Smooth muscle cell (in vitro differentiated cells): ENCODE data around the gene EFCAB11. TPM values are rescaled to one million over a fixed set of nuclear protein-coding genes. Genes with fewer than 3 reads are reported as not detected.

Experiments used
- DNase-seq: peaks from one replicate; lab custom pipeline; 2025; ENCODE audit not compliant: unreplicated experiment; lab: John Stamatoyannopoulos, UW
- H2AFZ ChIP-seq: fragments of 200-600 bp; sonication (generic); 2 replicates; pipeline ENCODE4 v1.6.0; 2016; ENCODE audit warnings: antibody characterized with exemption, low read depth, mild to moderate bottlenecking
- H3F3A ChIP-seq: fragments of 200-600 bp; sonication (generic); 2 replicates; pipeline ENCODE4 v1.6.0; 2017; ENCODE audit warnings: antibody characterized with exemption, low read depth
- H3K27ac ChIP-seq: fragments of 200-600 bp; sonication (generic); 2 replicates; pipeline ENCODE4 v1.5.1; 2016; ENCODE audit warnings: low read depth, mild to moderate bottlenecking
- H3K27me3 ChIP-seq: fragments of 200-600 bp; sonication (generic); 2 replicates; pipeline ENCODE4 v1.6.1; 2016; ENCODE audit warnings: low read depth, mild to moderate bottlenecking
- H3K36me3 ChIP-seq: fragments of 200-600 bp; sonication (generic); 2 replicates; pipeline ENCODE4 v1.5.1; 2016; ENCODE audit warnings: low read depth
- H3K4me1 ChIP-seq: fragments of 200-600 bp; sonication (generic); 2 replicates; pipeline ENCODE4 v1.5.1; 2016; ENCODE audit warnings: low read depth
- H3K4me2 ChIP-seq: fragments of 200-600 bp; sonication (generic); 2 replicates; pipeline ENCODE4 v1.6.0; 2016; ENCODE audit warnings: mild to moderate bottlenecking
- H3K4me3 ChIP-seq: fragments of 200-600 bp; sonication (generic); 2 replicates; pipeline ENCODE4 v1.5.1; 2016; ENCODE audit warnings: mild to moderate bottlenecking
- H3K79me2 ChIP-seq: fragments of 200-600 bp; sonication (generic); 2 replicates; pipeline ENCODE4 v1.6.0; 2016; ENCODE audit warnings: low read depth, mild to moderate bottlenecking
- H3K9ac ChIP-seq: fragments of 200-600 bp; sonication (generic); 2 replicates; pipeline ENCODE4 v1.6.0; 2016; ENCODE audit warnings: low read depth
- H3K9me3 ChIP-seq: fragments of 200-600 bp; sonication (generic); replicated peaks from 2 replicates; pipeline ENCODE4 v1.5.1; 2016; ENCODE audit warnings: low read depth
- H4K20me1 ChIP-seq: fragments of 200-600 bp; sonication (generic); 2 replicates; pipeline ENCODE4 v1.6.0; 2016; ENCODE audit warnings: low read depth
- CTCF ChIP-seq: fragments of 200-600 bp; sonication (generic); IDR thresholded peaks from 2 replicates; pipeline ENCODE4 v1.5.1; 2017; ENCODE audit warnings: borderline replicate concordance, mild to moderate bottlenecking, antibody characterized with exemption; ENCODE audit not compliant: insufficient read depth, poor library complexity, severe bottlenecking
- WGBS: methylation state at CpG from one replicate; pipeline ENCODE4 v1.1.7; 2016; ENCODE audit warnings: low lambda C conversion rate; 5-methylcytosine and 5-hydroxymethylcytosine counted together
- polyA plus RNA-seq: library from polyadenylated mRNA; unstranded; fragments of >200 nt; fragmentation: Nextera tagmentation; extraction: Ambion mirVana; gene quantifications from 2 replicates; pipeline ENCODE4 v1.2.1, GENCODE V29; 2016
- total RNA-seq: library from RNA; depleted of rRNA; stranded (reverse); fragments of >200 nt; gene quantifications from 2 replicates; pipeline ENCODE4 v1.2.3, GENCODE V29; 2014

Gene EFCAB11
- total and polyA plus RNA-seq, 2 experiments from 2014 or later, result 3.1 to 9.5 TPM

- no peak overlapping the region for H3K4me2 ChIP-seq
- no peaks in the 10 kb centered on the region for H3K36me3 ChIP-seq
- no peak overlapping the region for H2AFZ ChIP-seq
- H3K4me1 ChIP-seq, result no peaks in the 10 kb centered on the region
- no peak overlapping the region for H3K27ac ChIP-seq
- no peaks in the 10 kb centered on the region for H4K20me1 ChIP-seq
- H3K79me2 ChIP-seq, result no peaks in the 10 kb centered on the region
- DNase-seq, result no peak
- TF ChIP-seq CTCF, result no peak
- no peaks in the 10 kb centered on the region for H3K27me3 ChIP-seq
- H3F3A ChIP-seq, result no peaks in the 10 kb centered on the region
- 97% methylated on average over 3 of the region's 3 CpGs for WGBS
- no peak overlapping the region for H3K4me3 ChIP-seq
- H3K9ac ChIP-seq, result no peak overlapping the region
- H3K9me3 ChIP-seq, result no peaks in the 10 kb centered on the region
Measured at GRCh38 chr14:89842837-89843236, 111.7 kb downstream of the EFCAB11 start.

GRCh38 chr14:89841851-89842250 is 112.7 kb downstream of the EFCAB11 start:
- TF ChIP-seq CTCF, result no peak
- 90% methylated on average over 6 of the region's 6 CpGs for WGBS
- DNase-seq, result no peak

GRCh38 chr14:89836830-89837469 is 117.6 kb downstream of the EFCAB11 start:
- H4K20me1 ChIP-seq, result no peaks in the 10 kb centered on the region
- DNase-seq, result no peak
- TF ChIP-seq CTCF, result no peak
- no peak overlapping the region for H3K9ac ChIP-seq
- H3K4me1 ChIP-seq, result no peaks in the 10 kb centered on the region
- H3K79me2 ChIP-seq, result no peaks in the 10 kb centered on the region
- H3K4me3 ChIP-seq, result no peak overlapping the region
- H3K27ac ChIP-seq, result no peak overlapping the region
- H3K36me3 ChIP-seq, result no peaks in the 10 kb centered on the region
- H3F3A ChIP-seq, result no peaks in the 10 kb centered on the region
- 97% methylated on average over 7 of the region's 7 CpGs for WGBS
- H3K4me2 ChIP-seq, result no peak overlapping the region
- H3K27me3 ChIP-seq, result no peaks in the 10 kb centered on the region
- H3K9me3 ChIP-seq, result no peaks in the 10 kb centered on the region
- no peak overlapping the region for H2AFZ ChIP-seq

More at GRCh38 chr14:89841851-89842250, 112.7 kb downstream of the EFCAB11 start:
- Histone ChIP-seq H3K9me3 (no peaks in the 10 kb centered on the region), H3K4me3 (no peak overlapping the region), H3K9ac (no peak overlapping the region), H3K36me3 (no peaks in the 10 kb centered on the region), H3K79me2 (no peaks in the 10 kb centered on the region), H2AFZ (no peak overlapping the region), H3K4me1 (no peaks in the 10 kb centered on the region), H3K27ac (no peak overlapping the region), H4K20me1 (no peaks in the 10 kb centered on the region), H3F3A (no peaks in the 10 kb centered on the region), H3K27me3 (no peaks in the 10 kb centered on the region), H3K4me2 (no peak overlapping the region)

- H3K27ac ChIP-seq, result no peak overlapping the region
- no peaks in the 10 kb centered on the region for H3K9me3 ChIP-seq
- H4K20me1 ChIP-seq, result no peaks in the 10 kb centered on the region
- DNase-seq, result no peak
- H3K4me2 ChIP-seq, result no peak overlapping the region
- no peak overlapping the region for H3K4me3 ChIP-seq
- no peaks in the 10 kb centered on the region for H3K79me2 ChIP-seq
- no peak overlapping the region for H3K9ac ChIP-seq
- H3K27me3 ChIP-seq, result no peaks in the 10 kb centered on the region
- H2AFZ ChIP-seq, result no peak overlapping the region
- H3F3A ChIP-seq, result no peaks in the 10 kb centered on the region
- H3K4me1 ChIP-seq, result no peaks in the 10 kb centered on the region
- no peaks in the 10 kb centered on the region for H3K36me3 ChIP-seq
- TF ChIP-seq CTCF, result no peak
Measured at GRCh38 chr14:89833661-89834060, 120.9 kb downstream of the EFCAB11 start.
